Lower leg skin (tissue), 3 donors: ENCODE results near the gene KMT2D.

Experiments used
- POLR2A ChIP-seq, 2 donors: fragments of 450-650 bp; IDR thresholded peaks; one replicate each; pipeline ENCODE4 v1.6.1; 2016 to 2017; ENCODE audit warnings: antibody characterized with exemption in 2 of 2, mild to moderate bottlenecking in 1 of 2, moderate library complexity in 1 of 2
- TF ChIP-seq, protein P1 (sequence below), 3 donors: fragments of 450-650 bp; IDR thresholded peaks; one replicate each; pipeline ENCODE4 v1.5.1; 2016; ENCODE audit warnings: antibody characterized with exemption in 3 of 3, mild to moderate bottlenecking in 3 of 3, moderate library complexity in 2 of 3

DNA sequence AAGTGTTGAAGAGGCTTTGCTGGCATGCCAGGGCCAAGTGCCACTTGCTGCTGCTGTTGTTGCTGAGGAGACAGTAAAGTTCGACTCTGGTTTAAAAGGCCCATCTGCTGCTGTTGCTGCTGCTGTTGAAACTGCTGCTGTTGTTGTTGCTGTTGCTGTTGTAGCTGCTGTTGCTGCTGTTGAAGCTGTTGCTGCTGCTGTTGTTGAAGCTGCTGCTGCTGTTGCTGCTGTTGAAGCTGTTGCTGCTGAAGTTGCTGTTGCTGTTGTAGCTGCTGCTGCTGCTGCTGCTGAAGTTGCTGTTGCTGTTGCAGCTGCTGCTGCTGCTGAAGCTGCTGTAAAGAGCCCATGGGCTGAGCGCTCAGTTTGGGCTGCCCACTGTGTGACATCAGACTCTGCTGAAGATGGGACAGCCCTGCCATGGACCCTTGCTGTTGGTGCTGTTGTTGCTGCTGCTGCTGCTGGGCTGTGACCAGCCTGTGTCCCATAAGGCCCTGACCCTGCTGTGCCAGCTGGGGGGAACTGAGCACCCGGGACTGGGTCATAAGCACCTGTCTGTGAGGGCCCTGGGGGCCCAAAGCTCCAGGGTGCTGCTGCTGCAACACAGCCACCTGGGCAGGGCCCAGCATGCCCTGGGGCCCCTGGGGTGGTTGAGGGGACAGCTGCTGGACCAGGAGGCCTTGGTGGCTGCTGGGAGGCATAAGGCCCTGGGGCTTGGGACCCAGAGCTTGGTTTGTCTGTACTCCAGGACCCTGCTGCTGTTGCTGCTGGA is 27.7 kb downstream of the KMT2D start:
- TF ChIP-seq, protein P1, sequence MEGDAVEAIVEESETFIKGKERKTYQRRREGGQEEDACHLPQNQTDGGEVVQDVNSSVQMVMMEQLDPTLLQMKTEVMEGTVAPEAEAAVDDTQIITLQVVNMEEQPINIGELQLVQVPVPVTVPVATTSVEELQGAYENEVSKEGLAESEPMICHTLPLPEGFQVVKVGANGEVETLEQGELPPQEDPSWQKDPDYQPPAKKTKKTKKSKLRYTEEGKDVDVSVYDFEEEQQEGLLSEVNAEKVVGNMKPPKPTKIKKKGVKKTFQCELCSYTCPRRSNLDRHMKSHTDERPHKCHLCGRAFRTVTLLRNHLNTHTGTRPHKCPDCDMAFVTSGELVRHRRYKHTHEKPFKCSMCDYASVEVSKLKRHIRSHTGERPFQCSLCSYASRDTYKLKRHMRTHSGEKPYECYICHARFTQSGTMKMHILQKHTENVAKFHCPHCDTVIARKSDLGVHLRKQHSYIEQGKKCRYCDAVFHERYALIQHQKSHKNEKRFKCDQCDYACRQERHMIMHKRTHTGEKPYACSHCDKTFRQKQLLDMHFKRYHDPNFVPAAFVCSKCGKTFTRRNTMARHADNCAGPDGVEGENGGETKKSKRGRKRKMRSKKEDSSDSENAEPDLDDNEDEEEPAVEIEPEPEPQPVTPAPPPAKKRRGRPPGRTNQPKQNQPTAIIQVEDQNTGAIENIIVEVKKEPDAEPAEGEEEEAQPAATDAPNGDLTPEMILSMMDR (IDR thresholded peaks at IDR 0.05), result no peak
- TF ChIP-seq POLR2A (IDR thresholded peaks at IDR 0.05), result no peak
